DMS53 (cell line): ENCODE results near the gene LYRM2.

Experiments used
- DNase-seq: peaks from one replicate; lab custom pipeline; 2025; lab: John Stamatoyannopoulos, UW

LYRM2 gene

GRCh38 chr6:89638320-89639195 is at the start of gene LYRM2:
TSS of gene LYRM2 (minus strand) at chr6:89638747. CDS start at chr6:89638716, 31 bp downstream.
- DNase-seq, result peak; percentile 95

DNA sequence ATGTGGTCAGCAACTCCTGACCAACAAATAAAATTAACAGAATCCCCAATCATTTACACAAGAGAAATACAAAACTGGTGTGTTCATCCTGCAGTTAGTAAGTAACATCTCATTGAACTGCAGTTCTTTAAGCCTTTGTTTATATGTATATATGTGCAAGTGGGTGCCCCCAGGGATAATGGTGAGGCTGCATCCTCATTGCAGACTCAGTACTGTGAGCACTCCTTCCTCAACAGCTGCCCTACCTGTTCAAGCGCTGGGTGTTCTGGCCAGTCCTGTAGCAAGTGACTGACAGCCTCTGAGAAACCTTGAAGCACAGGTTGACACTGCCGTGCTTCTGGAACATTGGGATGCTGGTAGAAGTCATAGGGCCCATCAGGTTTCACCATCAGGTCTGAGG is 49.8 kb upstream of the LYRM2 start:
- DNase-seq, result no peak

DNA sequence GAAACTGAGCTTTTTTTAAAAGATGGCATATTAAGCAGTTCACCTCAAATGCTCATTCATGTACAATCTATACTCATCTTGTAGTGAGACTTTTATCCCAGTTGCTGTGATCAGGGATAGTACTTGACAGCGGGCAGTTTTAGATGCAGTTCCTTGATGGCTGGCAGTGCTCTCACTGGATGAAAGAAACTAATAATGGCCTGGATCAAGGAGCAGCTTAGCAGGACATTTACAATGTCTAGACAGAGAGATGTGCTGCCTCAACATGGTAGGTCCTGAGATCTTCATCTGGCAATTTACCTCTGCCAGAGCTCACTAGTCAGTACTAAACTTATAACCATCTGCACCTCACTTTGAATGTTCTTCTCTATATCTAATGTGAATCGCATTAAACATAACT is 46.8 kb upstream of the LYRM2 start:
- DNase-seq, result no peak

- no peak for DNase-seq
Measured at GRCh38 chr6:89682991-89683390, 44.4 kb upstream of the LYRM2 start.

DNA sequence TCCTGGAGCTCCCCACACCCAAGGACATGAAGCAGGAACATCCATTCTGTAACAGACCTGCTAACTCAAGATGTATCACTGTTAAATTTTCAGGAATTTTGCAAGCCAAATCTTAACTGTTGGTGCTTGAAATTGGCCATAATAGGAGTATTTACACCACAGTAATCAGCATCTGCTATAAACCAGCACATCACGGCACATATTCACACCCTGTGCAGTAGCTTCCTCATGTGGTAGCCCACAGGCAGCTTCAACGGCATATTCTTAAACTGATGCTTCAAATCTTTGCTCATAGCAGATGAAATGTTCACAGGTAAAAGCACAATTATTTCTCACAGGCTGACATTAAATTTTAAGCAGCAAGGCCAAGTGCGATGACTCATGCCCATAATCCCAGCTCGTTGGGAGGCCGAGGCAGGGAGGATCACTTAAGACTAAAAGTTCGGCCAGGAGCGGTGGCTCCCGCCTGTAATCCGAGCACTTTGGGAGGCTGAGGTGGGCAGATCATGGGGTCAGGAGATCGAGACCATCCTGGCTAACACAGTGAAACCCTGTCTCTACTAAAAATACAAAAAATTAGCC is 43.5 kb upstream of the LYRM2 start:
- no peak for DNase-seq

DNA sequence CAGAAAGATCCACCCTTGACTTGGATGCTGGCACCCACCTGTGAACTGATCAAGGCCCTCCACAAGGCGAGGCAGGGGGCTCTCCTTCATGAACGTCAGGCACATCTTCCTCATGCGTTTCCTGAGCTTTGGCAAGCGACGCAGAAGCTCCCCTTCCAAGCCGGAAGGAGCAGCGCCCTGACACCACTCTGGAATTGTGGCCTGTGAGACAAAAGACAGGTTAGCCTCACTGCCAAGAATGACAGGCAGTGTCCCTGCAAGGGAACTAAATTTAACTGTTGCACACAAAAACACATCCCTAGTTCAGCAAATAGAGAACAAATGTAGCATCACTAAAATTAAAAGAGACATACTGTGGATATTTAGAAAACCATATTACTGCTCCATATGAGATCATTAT is 42.0 kb upstream of the LYRM2 start:
- no peak for DNase-seq

GRCh38 chr6:89680150-89680549 is 41.6 kb upstream of the LYRM2 start:
- DNase-seq, result no peak

- no peak for DNase-seq
Measured at GRCh38 chr6:89679215-89680120, 40.9 kb upstream of the LYRM2 start.

GRCh38 chr6:89678531-89678930 is 40.0 kb upstream of the LYRM2 start:
- DNase-seq, result no peak

- no peak for DNase-seq
Measured at GRCh38 chr6:89675949-89676748, 37.6 kb upstream of the LYRM2 start.

- no peak for DNase-seq
Measured at GRCh38 chr6:89670935-89671565, 32.5 kb upstream of the LYRM2 start.

GRCh38 chr6:89669002-89669401 is 30.5 kb upstream of the LYRM2 start:
- DNase-seq, result no peak

GRCh38 chr6:89667872-89668556 is 29.5 kb upstream of the LYRM2 start:
- DNase-seq, result no peak

GRCh38 chr6:89662659-89663223 is 24.2 kb upstream of the LYRM2 start:
- DNase-seq, result no peak

DNA sequence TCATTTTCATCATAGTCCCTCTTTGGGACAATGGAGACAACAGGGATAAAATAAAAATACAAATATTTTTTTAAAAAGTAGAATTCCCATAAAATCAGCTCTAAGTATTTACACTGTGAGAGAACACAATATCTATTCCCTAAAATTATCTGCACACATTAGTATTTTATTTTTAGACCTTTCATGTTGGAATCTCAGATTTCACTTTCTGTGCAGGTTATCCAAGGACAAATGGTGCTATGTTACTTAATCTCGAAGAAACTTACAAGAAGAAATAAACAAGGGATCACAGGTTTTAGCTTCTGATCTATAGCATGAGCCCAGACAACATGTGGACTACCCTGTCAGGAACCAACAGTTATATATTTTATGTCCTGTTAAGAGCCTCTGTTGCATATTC is 23.0 kb upstream of the LYRM2 start:
- no peak for DNase-seq

DNA sequence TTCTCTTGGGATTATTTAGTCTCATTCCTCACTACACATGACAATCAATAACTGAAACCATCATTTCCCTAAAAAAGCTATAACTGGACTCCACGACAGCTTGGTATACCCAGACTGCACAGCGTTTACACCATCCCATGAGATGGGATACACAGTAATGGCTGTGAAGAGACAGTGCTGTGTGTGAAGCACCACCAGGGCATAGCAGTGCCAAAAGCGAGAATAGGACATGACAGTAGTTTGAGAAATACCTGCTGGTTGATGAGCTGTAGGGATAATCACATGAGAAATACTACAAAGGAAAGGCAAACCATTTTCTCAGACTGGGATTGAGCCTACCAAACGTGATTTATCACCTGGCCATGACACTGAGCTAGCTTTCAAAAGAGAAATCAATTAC is 22.4 kb upstream of the LYRM2 start:
- no peak for DNase-seq

- no peak for DNase-seq
Measured at GRCh38 chr6:89657445-89658158, 19.1 kb upstream of the LYRM2 start.

- no peak for DNase-seq
Measured at GRCh38 chr6:89655122-89655521, 16.6 kb upstream of the LYRM2 start.

DNA sequence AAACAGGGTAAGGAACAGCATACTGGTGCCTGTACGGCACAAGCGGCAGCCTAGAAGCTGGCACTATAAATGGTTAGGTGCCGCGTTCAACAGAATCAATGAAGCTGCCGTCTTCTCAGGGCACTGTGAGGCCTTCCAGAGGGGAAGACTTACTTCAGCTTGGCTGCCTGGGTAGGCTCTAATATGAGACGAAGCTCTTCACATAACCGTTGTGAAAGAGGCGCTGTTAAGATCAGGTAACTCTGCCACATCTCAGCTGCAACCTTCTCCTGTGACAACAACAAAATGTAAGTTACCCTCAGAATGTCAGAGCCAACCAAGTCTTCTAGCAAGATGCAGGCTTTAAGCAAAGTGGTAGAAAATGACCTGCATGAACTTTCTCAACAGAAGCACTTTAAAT is 12.0 kb upstream of the LYRM2 start:
- DNase-seq, result no peak

GRCh38 chr6:89649682-89650081 is 11.1 kb upstream of the LYRM2 start:
- DNase-seq, result no peak
